ENCODE results near the gene TIAM1. TPM values are rescaled to one million over a fixed set of nuclear protein-coding genes. Genes with fewer than 3 reads are reported as not detected.
"Not testable (repeated sequence)": the region's sequence is repeated elsewhere in the genome, so short reads cannot be mapped to it uniquely, and the experiment has no call there.

Gene TIAM1
- total and polyA plus RNA-seq, 9 donors, result 8.7 to 21.3 (median 12.4) TPM

DNA sequence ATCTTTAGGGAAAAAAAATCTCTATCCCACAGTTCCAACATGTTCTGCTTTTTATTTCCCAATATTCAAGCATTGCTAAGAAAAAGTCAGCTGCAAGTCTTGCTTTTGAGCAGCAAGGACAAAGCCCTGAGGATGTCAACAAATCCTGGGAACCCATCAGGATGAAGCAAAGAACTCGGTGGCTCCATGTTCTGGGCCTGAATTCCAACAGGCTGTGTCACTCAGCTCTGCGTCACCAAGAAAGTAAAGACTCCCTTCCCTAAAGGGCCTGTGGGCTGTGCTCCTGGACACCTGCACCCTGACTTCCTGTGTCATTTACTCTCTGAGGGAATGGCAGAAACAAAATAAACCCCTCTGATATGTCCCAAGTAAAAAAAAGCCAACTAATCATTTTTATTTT is 95.5 kb downstream of the TIAM1 start:
- 44% methylated on average over 2 of the region's 2 CpGs for WGBS (ENCODE audit: insufficient coverage)
- Histone ChIP-seq H3K27ac (ENCODE audit: low read length) (no peak overlapping the region), H3K4me1 (ENCODE audit: control insufficient read depth, insufficient read depth, low read length) (no peaks in the 10 kb centered on the region), H3K36me3 (ENCODE audit: control insufficient read depth, insufficient read depth, low read length) (peaks cover 4% of the 10 kb centered on the region), H3K9me3 (replicated peaks; ENCODE audit: control insufficient read depth, low read depth, low read length) (peaks cover 3% of the 10 kb centered on the region), H3K4me3 (ENCODE audit: low read length) (no peak overlapping the region), H3K27me3 (ENCODE audit: control insufficient read depth, insufficient read depth, low read length) (no peaks in the 10 kb centered on the region)
- DNase-seq, result no peak

GRCh38 chr21:31243611-31244010 is 100.5 kb downstream of the TIAM1 start:
- H3K36me3 ChIP-seq (ENCODE audit: control insufficient read depth, insufficient read depth, low read length), result peaks cover 4% of the 10 kb centered on the region
- DNase-seq, result no peak
- H3K9me3 ChIP-seq (replicated peaks; ENCODE audit: control insufficient read depth, low read depth, low read length), result peaks cover 14% of the 10 kb centered on the region
- H3K27me3 ChIP-seq (ENCODE audit: control insufficient read depth, insufficient read depth, low read length), result no peaks in the 10 kb centered on the region
- WGBS (ENCODE audit: insufficient coverage), result no CpG with 5 or more reads among the region's 2 CpGs
- H3K27ac ChIP-seq (ENCODE audit: low read length), result no peak overlapping the region
- H3K4me3 ChIP-seq (ENCODE audit: low read length), result no peak overlapping the region
- no peaks in the 10 kb centered on the region for H3K4me1 ChIP-seq (ENCODE audit: control insufficient read depth, insufficient read depth, low read length)

DNA sequence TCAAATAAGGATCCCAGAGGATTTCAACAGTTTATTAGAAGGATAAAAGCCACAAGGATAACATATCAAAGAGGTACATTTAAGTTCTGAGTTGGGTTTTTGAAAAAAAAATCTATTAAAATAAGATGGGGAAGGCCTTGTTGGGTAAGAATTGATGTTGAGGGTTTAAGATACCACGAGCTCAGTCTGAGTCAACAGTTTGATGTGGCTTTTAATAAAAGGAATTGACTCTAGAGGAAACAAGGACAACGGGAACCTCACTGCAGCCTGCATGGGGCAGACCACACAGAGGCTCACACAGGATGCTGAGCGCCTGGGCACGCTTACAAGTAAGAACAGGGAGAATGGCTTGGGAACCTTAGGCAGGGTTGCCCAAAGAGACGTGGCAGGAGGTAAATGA is 107.5 kb downstream of the TIAM1 start:
- H3K4me1 ChIP-seq (ENCODE audit: control insufficient read depth, insufficient read depth, low read length), result no peaks in the 10 kb centered on the region
- no peaks in the 10 kb centered on the region for H3K36me3 ChIP-seq (ENCODE audit: control insufficient read depth, insufficient read depth, low read length)
- 82% methylated on average over 5 of the region's 5 CpGs for WGBS (ENCODE audit: insufficient coverage)
- H3K9me3 ChIP-seq (replicated peaks; ENCODE audit: control insufficient read depth, low read depth, low read length), result peaks cover 10% of the 10 kb centered on the region
- H3K27me3 ChIP-seq (ENCODE audit: control insufficient read depth, insufficient read depth, low read length), result no peaks in the 10 kb centered on the region
- H3K27ac ChIP-seq (ENCODE audit: low read length), result no peak overlapping the region
- H3K4me3 ChIP-seq (ENCODE audit: low read length), result no peak overlapping the region
- DNase-seq, result no peak

- Histone ChIP-seq H3K4me3 (ENCODE audit: low read length) (no peak overlapping the region), H3K9me3 (replicated peaks; ENCODE audit: control insufficient read depth, low read depth, low read length) (peaks cover 6% of the 10 kb centered on the region), H3K27me3 (ENCODE audit: control insufficient read depth, insufficient read depth, low read length) (no peaks in the 10 kb centered on the region), H3K36me3 (ENCODE audit: control insufficient read depth, insufficient read depth, low read length) (peaks cover 4% of the 10 kb centered on the region), H3K4me1 (ENCODE audit: control insufficient read depth, insufficient read depth, low read length) (no peaks in the 10 kb centered on the region), H3K27ac (ENCODE audit: low read length) (no peak overlapping the region)
- WGBS (ENCODE audit: insufficient coverage), result 90% methylated on average over 2 of the region's 6 CpGs
- DNase-seq, result no peak
Measured at GRCh38 chr21:31235671-31236450, 108.2 kb downstream of the TIAM1 start.

GRCh38 chr21:31234936-31235335 is 109.1 kb downstream of the TIAM1 start:
- H3K27ac ChIP-seq (ENCODE audit: low read length), result no peak overlapping the region
- DNase-seq, result no peak
- H3K36me3 ChIP-seq (ENCODE audit: control insufficient read depth, insufficient read depth, low read length), result peaks cover 4% of the 10 kb centered on the region
- WGBS (ENCODE audit: insufficient coverage), result no CpG with 5 or more reads among the region's 2 CpGs
- H3K9me3 ChIP-seq (replicated peaks; ENCODE audit: control insufficient read depth, low read depth, low read length), result no peaks in the 10 kb centered on the region
- H3K4me1 ChIP-seq (ENCODE audit: control insufficient read depth, insufficient read depth, low read length), result no peaks in the 10 kb centered on the region
- no peak overlapping the region for H3K4me3 ChIP-seq (ENCODE audit: low read length)
- H3K27me3 ChIP-seq (ENCODE audit: control insufficient read depth, insufficient read depth, low read length), result no peaks in the 10 kb centered on the region

DNA sequence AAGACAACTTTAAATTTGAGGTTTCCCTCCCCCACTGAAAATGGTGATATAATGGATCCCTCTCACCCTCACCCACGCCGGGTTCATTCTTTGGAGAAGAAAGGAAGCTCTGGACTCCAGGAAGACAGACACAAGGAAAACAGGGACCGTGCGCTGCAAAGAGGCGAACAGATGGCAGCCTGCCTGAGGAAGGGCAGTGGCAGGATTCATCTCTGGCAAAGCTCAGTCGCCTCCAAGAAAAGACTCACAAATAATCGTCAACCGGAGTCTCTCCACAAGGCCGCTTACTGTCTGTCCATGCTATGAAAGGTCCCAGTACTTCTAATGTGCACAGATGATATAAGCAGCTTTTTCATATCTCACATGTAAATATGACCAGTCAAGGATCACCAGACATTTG is 110.3 kb downstream of the TIAM1 start:
- no peak overlapping the region for H3K4me3 ChIP-seq (ENCODE audit: low read length)
- no peaks in the 10 kb centered on the region for H3K4me1 ChIP-seq (ENCODE audit: control insufficient read depth, insufficient read depth, low read length)
- H3K27ac ChIP-seq (ENCODE audit: low read length), result no peak overlapping the region
- WGBS (ENCODE audit: insufficient coverage), result 95% methylated on average over 6 of the region's 9 CpGs
- H3K27me3 ChIP-seq (ENCODE audit: control insufficient read depth, insufficient read depth, low read length), result no peaks in the 10 kb centered on the region
- no peaks in the 10 kb centered on the region for H3K9me3 ChIP-seq (replicated peaks; ENCODE audit: control insufficient read depth, low read depth, low read length)
- peaks cover 4% of the 10 kb centered on the region for H3K36me3 ChIP-seq (ENCODE audit: control insufficient read depth, insufficient read depth, low read length)
- no peak for DNase-seq

DNA sequence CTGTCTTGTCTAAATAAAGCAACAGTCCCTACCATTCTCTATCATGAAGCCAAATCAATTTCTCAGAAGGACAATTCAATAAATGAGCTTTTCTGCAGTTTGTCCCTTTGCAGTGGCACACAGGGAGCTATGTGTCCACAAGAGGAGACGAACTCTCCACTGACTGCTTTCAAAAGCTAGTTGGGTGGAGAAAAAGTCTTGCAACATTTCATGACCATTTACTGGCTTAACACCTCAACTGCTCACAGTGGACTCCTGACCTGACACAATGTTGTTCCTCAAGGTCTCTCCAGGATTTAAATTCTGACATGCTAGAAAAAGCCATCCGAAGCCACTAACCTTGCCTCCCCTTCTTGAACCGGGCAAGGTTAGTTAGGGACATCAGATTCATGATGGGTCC is 111.7 kb downstream of the TIAM1 start:
- H3K9me3 ChIP-seq (replicated peaks; ENCODE audit: control insufficient read depth, low read depth, low read length), result no peaks in the 10 kb centered on the region
- no peak overlapping the region for H3K27ac ChIP-seq (ENCODE audit: low read length)
- WGBS (ENCODE audit: insufficient coverage), result no CpG with 5 or more reads among the region's 3 CpGs
- H3K4me1 ChIP-seq (ENCODE audit: control insufficient read depth, insufficient read depth, low read length), result no peaks in the 10 kb centered on the region
- no peak for DNase-seq
- H3K36me3 ChIP-seq (ENCODE audit: control insufficient read depth, insufficient read depth, low read length), result peaks cover 4% of the 10 kb centered on the region
- H3K4me3 ChIP-seq (ENCODE audit: low read length), result no peak overlapping the region
- H3K27me3 ChIP-seq (ENCODE audit: control insufficient read depth, insufficient read depth, low read length), result no peaks in the 10 kb centered on the region

- no peak overlapping the region for H3K27ac ChIP-seq (ENCODE audit: low read length)
- no peaks in the 10 kb centered on the region for H3K4me1 ChIP-seq (ENCODE audit: control insufficient read depth, insufficient read depth, low read length)
- DNase-seq, result no peak
- WGBS (ENCODE audit: insufficient coverage), result 89% methylated on average over 5 of the region's 6 CpGs
- no peak overlapping the region for H3K4me3 ChIP-seq (ENCODE audit: low read length)
- no peaks in the 10 kb centered on the region for H3K9me3 ChIP-seq (replicated peaks; ENCODE audit: control insufficient read depth, low read depth, low read length)
- H3K27me3 ChIP-seq (ENCODE audit: control insufficient read depth, insufficient read depth, low read length), result no peaks in the 10 kb centered on the region
- peaks cover 4% of the 10 kb centered on the region for H3K36me3 ChIP-seq (ENCODE audit: control insufficient read depth, insufficient read depth, low read length)
Measured at GRCh38 chr21:31230937-31231336, 113.1 kb downstream of the TIAM1 start.

DNA sequence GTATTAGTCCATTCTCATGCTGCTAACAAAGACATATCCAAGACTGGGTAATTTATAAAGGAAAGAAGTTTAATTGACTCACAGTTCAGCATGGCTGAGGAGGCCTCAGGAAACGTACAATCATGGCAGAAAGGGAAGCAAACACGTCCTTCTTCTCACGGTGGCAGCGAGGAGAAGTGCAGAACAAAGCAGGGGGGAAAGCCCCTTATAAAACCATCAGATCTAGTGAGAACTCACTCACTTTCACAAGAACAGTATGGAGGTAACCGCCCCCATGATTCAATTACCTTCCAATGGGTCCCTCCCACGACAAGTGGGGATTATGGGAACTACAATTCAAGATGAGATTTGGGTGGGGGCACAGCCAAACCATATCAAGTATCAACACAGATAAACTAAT is 115.3 kb downstream of the TIAM1 start:
- H3K9me3 ChIP-seq (replicated peaks; ENCODE audit: control insufficient read depth, low read depth, low read length); DNase-seq; H3K4me3 ChIP-seq (ENCODE audit: low read length); H3K27ac ChIP-seq (ENCODE audit: low read length); H3K36me3 ChIP-seq (ENCODE audit: control insufficient read depth, insufficient read depth, low read length); H3K4me1 ChIP-seq (ENCODE audit: control insufficient read depth, insufficient read depth, low read length); H3K27me3 ChIP-seq (ENCODE audit: control insufficient read depth, insufficient read depth, low read length): not testable (repeated sequence)
- no CpG with 5 or more reads among the region's 6 CpGs for WGBS (ENCODE audit: insufficient coverage)

- no peak for DNase-seq
- no peaks in the 10 kb centered on the region for H3K9me3 ChIP-seq (replicated peaks; ENCODE audit: control insufficient read depth, low read depth, low read length)
- no peak overlapping the region for H3K27ac ChIP-seq (ENCODE audit: low read length)
- WGBS (ENCODE audit: insufficient coverage), result 89% methylated on average over 10 of the region's 11 CpGs
- no peaks in the 10 kb centered on the region for H3K4me1 ChIP-seq (ENCODE audit: control insufficient read depth, insufficient read depth, low read length)
- no peaks in the 10 kb centered on the region for H3K36me3 ChIP-seq (ENCODE audit: control insufficient read depth, insufficient read depth, low read length)
- H3K27me3 ChIP-seq (ENCODE audit: control insufficient read depth, insufficient read depth, low read length), result no peaks in the 10 kb centered on the region
- H3K4me3 ChIP-seq (ENCODE audit: low read length), result no peak overlapping the region
Measured at GRCh38 chr21:31225713-31226112, 118.3 kb downstream of the TIAM1 start.

GRCh38 chr21:31222142-31222541 is 121.9 kb downstream of the TIAM1 start:
- peaks cover 6% of the 10 kb centered on the region for H3K4me1 ChIP-seq (ENCODE audit: control insufficient read depth, insufficient read depth, low read length)
- H3K9me3 ChIP-seq (replicated peaks; ENCODE audit: control insufficient read depth, low read depth, low read length), result no peaks in the 10 kb centered on the region
- no peak overlapping the region for H3K4me3 ChIP-seq (ENCODE audit: low read length)
- no peaks in the 10 kb centered on the region for H3K27me3 ChIP-seq (ENCODE audit: control insufficient read depth, insufficient read depth, low read length)
- peak; percentile 27 for DNase-seq
- no peaks in the 10 kb centered on the region for H3K36me3 ChIP-seq (ENCODE audit: control insufficient read depth, insufficient read depth, low read length)
- H3K27ac ChIP-seq (ENCODE audit: low read length), result no peak overlapping the region
- WGBS (ENCODE audit: insufficient coverage), result 20% methylated on average over 1 of the region's 6 CpGs

Measured in muscle of leg (tissue), 11 donors.